Measurements from ENCODE around the gene LEP.

Gene LEP

GRCh38 chr7:128271942-128272481 lies 30.9 kb downstream of the LEP start:
- no peak overlapping the region for H3K9ac ChIP-seq (ENCODE audit: low read depth, low read length)
- ATAC-seq (ENCODE audit: insufficient read depth, low read depth) (no peak), DNase-seq (no peak)
- H3K27ac ChIP-seq (ENCODE audit: low read length): no peak overlapping the region
- no peak overlapping the region for H2AFZ ChIP-seq (ENCODE audit: low read depth, low read length)
- TF ChIP-seq, protein P1, sequence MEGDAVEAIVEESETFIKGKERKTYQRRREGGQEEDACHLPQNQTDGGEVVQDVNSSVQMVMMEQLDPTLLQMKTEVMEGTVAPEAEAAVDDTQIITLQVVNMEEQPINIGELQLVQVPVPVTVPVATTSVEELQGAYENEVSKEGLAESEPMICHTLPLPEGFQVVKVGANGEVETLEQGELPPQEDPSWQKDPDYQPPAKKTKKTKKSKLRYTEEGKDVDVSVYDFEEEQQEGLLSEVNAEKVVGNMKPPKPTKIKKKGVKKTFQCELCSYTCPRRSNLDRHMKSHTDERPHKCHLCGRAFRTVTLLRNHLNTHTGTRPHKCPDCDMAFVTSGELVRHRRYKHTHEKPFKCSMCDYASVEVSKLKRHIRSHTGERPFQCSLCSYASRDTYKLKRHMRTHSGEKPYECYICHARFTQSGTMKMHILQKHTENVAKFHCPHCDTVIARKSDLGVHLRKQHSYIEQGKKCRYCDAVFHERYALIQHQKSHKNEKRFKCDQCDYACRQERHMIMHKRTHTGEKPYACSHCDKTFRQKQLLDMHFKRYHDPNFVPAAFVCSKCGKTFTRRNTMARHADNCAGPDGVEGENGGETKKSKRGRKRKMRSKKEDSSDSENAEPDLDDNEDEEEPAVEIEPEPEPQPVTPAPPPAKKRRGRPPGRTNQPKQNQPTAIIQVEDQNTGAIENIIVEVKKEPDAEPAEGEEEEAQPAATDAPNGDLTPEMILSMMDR (IDR thresholded peaks at IDR 0.05; ENCODE audit: borderline replicate concordance, extremely low read depth, low read length, poor library complexity, severe bottlenecking): no peak
- no peak for TF ChIP-seq EZH2 (IDR thresholded peaks at IDR 0.05; ENCODE audit: borderline replicate concordance, low read depth, low read length, severe bottlenecking)
- no peaks in the 10 kb centered on the region for H3K4me1 ChIP-seq (ENCODE audit: insufficient read depth, low read length)
- H4K20me1 ChIP-seq (ENCODE audit: insufficient read depth, low read length): no peaks in the 10 kb centered on the region; the same call in 1 of the 2 replicates
- no peaks in the 10 kb centered on the region for H3K79me2 ChIP-seq (ENCODE audit: insufficient read depth, low read length)
- no peaks in the 10 kb centered on the region for H3K27me3 ChIP-seq (ENCODE audit: insufficient read depth, low read length, poor library complexity)
- no peaks in the 10 kb centered on the region for H3K9me3 ChIP-seq (ENCODE audit: insufficient read depth, low read length, severe bottlenecking)
- H3K4me2 ChIP-seq (ENCODE audit: insufficient read depth, low read length): no peak overlapping the region
- H3K4me3 ChIP-seq (ENCODE audit: low read depth in 1 of 2, low read length in 2 of 2): no peak overlapping the region
- no peaks in the 10 kb centered on the region for H3K36me3 ChIP-seq (ENCODE audit: insufficient read depth, low read length)

DNA sequence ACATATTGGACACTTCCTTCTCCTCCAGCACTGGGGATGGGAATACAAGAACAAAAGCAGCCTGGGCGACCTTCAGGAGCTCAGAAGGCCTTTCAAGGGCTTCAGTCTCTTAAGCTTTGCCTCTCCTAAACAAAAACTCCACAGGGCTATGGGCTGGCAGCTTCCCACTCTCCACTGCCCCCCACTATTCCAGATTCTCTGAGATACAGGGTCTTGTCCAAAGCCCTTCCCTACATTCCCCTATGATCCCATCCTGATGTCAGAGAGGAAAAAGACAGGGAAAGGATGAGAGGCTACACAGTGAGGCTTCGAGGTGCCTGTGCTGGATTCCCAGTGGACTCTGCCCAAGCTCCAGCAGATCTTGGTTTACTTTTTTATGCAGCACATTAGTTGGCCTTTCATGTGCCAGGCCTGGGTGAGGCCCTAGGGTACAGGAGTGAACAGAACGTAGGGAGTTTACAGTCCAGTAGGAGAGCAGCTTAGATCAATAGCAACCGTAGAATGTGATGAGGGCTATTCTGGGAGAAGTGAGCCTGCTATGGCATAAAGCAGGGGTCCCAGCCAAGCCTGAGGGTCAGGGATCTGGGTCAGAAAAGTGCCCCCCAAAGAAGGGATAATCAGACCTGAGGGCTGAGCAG lies 33.3 kb downstream of the LEP start:
- DNase-seq: no peak
- Histone ChIP-seq H3K9me3 (ENCODE audit: insufficient read depth, low read length, severe bottlenecking) (no peaks in the 10 kb centered on the region), H4K20me1 (ENCODE audit: insufficient read depth, low read length) (no peaks in the 10 kb centered on the region), H3K27me3 (ENCODE audit: insufficient read depth, low read length, poor library complexity) (no peaks in the 10 kb centered on the region), H2AFZ (ENCODE audit: low read depth, low read length) (no peak overlapping the region), H3K79me2 (ENCODE audit: insufficient read depth, low read length) (no peaks in the 10 kb centered on the region), H3K9ac (ENCODE audit: low read depth, low read length) (no peak overlapping the region), H3K36me3 (ENCODE audit: insufficient read depth, low read length) (no peaks in the 10 kb centered on the region), H3K4me3 (ENCODE audit: low read depth in 1 of 2, low read length in 2 of 2) (no peak overlapping the region), H3K4me2 (ENCODE audit: insufficient read depth, low read length) (no peak overlapping the region), H3K4me1 (ENCODE audit: insufficient read depth, low read length) (no peaks in the 10 kb centered on the region), H3K27ac (ENCODE audit: low read length) (no peak overlapping the region)
- TF ChIP-seq, protein P1 (IDR thresholded peaks at IDR 0.05; ENCODE audit: borderline replicate concordance, extremely low read depth, low read length, poor library complexity, severe bottlenecking): no peak
- TF ChIP-seq EZH2 (IDR thresholded peaks at IDR 0.05; ENCODE audit: borderline replicate concordance, low read depth, low read length, severe bottlenecking): no peak
- ATAC-seq (ENCODE audit: insufficient read depth, low read depth): no peak

- no peaks in the 10 kb centered on the region for H3K79me2 ChIP-seq (ENCODE audit: insufficient read depth, low read length)
- H3K27me3 ChIP-seq (ENCODE audit: insufficient read depth, low read length, poor library complexity): no peaks in the 10 kb centered on the region
- DNase-seq (no peak), ATAC-seq (ENCODE audit: insufficient read depth, low read depth) (no peak)
- no peaks in the 10 kb centered on the region for H3K36me3 ChIP-seq (ENCODE audit: insufficient read depth, low read length)
- no peak overlapping the region for H2AFZ ChIP-seq (ENCODE audit: low read depth, low read length)
- no peak overlapping the region for H3K9ac ChIP-seq (ENCODE audit: low read depth, low read length)
- H3K4me3 ChIP-seq (ENCODE audit: low read depth in 1 of 2, low read length in 2 of 2): no peak overlapping the region
- no peak for TF ChIP-seq EZH2 (IDR thresholded peaks at IDR 0.05; ENCODE audit: borderline replicate concordance, low read depth, low read length, severe bottlenecking)
- H3K9me3 ChIP-seq (ENCODE audit: insufficient read depth, low read length, severe bottlenecking): peaks cover 1% of the 10 kb centered on the region
- H3K4me1 ChIP-seq (ENCODE audit: insufficient read depth, low read length): no peaks in the 10 kb centered on the region
- H4K20me1 ChIP-seq (ENCODE audit: insufficient read depth, low read length): no peaks in the 10 kb centered on the region
- no peak overlapping the region for H3K4me2 ChIP-seq (ENCODE audit: insufficient read depth, low read length)
- no peak overlapping the region for H3K27ac ChIP-seq (ENCODE audit: low read length)
Measured at GRCh38 chr7:128274884-128275603, 34.0 kb downstream of the LEP start.

- Histone ChIP-seq H3K9ac (ENCODE audit: low read depth, low read length) (no peak overlapping the region), H3K4me2 (ENCODE audit: insufficient read depth, low read length) (no peak overlapping the region), H3K79me2 (ENCODE audit: insufficient read depth, low read length) (no peaks in the 10 kb centered on the region), H2AFZ (ENCODE audit: low read depth, low read length) (no peak overlapping the region), H3K27ac (ENCODE audit: low read length) (no peak overlapping the region), H3K36me3 (ENCODE audit: insufficient read depth, low read length) (no peaks in the 10 kb centered on the region), H3K4me1 (ENCODE audit: insufficient read depth, low read length) (no peaks in the 10 kb centered on the region), H3K4me3 (ENCODE audit: low read depth in 1 of 2, low read length in 2 of 2) (no peak overlapping the region), H4K20me1 (ENCODE audit: insufficient read depth, low read length) (no peaks in the 10 kb centered on the region), H3K27me3 (ENCODE audit: insufficient read depth, low read length, poor library complexity) (no peaks in the 10 kb centered on the region), H3K9me3 (ENCODE audit: insufficient read depth, low read length, severe bottlenecking) (peaks cover 6% of the 10 kb centered on the region)
- DNase-seq (no peak), ATAC-seq (ENCODE audit: insufficient read depth, low read depth) (no peak)
- TF ChIP-seq EZH2 (IDR thresholded peaks at IDR 0.05; ENCODE audit: borderline replicate concordance, low read depth, low read length, severe bottlenecking): no peak
- TF ChIP-seq, protein P1 (IDR thresholded peaks at IDR 0.05; ENCODE audit: borderline replicate concordance, extremely low read depth, low read length, poor library complexity, severe bottlenecking): no peak
Measured at GRCh38 chr7:128275681-128276080, 34.6 kb downstream of the LEP start.

All from DND-41 (cell line).